Subcutaneous adipose tissue (tissue), 4 donors: Measurements from ENCODE around the gene AGPAT3. TPM values are rescaled to one million over a fixed set of nuclear protein-coding genes. Genes with fewer than 3 reads are reported as not detected.

Experiments used
- total RNA-seq, 4 donors: library from RNA; depleted of rRNA; stranded (reverse); fragments of >200 nt; gene quantifications; one replicate each; pipeline ENCODE4 v1.1.0, GENCODE V29; 2016
- TF ChIP-seq, protein P1 (sequence below): fragments of 450-650 bp; IDR thresholded peaks from one replicate; pipeline ENCODE4 v1.5.1; 2016; ENCODE audit warnings: low read depth, mild to moderate bottlenecking, control low read depth, antibody characterized with exemption, moderate library complexity

The AGPAT3 gene
- total RNA-seq, 4 donors from 2014 or later = 29.7 to 66.5 (median 33.8) TPM

DNA sequence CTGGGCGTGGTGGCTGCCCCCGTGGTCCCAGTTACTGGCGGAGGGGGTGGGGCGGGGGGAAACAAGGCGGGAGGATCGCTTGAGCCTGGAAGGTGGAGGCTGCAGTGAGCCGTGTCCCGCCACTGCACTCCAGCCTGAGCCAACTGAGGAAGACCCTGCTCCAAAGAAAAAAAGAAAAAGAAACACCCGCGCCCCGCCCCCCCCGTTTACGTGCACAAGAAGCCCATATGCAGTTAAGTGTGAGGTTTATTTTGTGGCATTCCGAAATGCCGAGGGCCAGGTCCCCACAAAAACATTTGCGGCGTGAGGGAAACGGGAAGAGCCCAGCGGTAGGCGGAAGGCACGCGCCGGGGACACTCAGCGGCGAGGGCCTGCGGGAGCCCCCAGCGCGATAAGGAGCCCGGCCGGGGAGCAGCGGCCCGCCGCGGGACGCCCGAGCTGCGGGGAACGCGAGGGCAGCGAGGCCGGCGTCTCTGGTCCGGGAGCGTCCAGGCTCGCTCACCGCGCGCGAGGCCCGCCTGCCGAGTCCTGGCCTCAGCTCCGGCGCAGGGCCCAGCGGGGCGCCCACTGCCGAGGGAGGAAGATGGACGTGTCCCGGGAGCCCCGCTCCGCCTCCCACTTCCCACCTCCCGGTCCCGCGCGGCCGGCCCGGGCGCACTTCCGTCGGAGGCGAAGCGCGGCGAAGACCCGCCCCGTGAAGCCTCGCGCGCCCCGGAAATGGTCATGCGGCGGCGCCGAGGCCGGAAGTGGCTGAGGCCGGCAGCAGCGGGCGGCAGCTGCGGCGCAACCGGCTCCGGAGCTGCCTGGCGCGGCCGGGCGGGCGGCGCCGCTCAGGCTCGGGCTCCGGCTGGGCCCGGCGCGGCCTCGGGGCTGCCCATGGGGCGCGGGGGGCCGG is 146.8 kb downstream of the AGPAT3 start, which contains the start of gene TRAPPC10:
TRAPPC10 (plus strand) TSS at position 731 of the 895 bp plus-strand sequence. CDS start 185 bp downstream, outside the sequence.
- TF ChIP-seq, protein P1, sequence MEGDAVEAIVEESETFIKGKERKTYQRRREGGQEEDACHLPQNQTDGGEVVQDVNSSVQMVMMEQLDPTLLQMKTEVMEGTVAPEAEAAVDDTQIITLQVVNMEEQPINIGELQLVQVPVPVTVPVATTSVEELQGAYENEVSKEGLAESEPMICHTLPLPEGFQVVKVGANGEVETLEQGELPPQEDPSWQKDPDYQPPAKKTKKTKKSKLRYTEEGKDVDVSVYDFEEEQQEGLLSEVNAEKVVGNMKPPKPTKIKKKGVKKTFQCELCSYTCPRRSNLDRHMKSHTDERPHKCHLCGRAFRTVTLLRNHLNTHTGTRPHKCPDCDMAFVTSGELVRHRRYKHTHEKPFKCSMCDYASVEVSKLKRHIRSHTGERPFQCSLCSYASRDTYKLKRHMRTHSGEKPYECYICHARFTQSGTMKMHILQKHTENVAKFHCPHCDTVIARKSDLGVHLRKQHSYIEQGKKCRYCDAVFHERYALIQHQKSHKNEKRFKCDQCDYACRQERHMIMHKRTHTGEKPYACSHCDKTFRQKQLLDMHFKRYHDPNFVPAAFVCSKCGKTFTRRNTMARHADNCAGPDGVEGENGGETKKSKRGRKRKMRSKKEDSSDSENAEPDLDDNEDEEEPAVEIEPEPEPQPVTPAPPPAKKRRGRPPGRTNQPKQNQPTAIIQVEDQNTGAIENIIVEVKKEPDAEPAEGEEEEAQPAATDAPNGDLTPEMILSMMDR = no peak

DNA sequence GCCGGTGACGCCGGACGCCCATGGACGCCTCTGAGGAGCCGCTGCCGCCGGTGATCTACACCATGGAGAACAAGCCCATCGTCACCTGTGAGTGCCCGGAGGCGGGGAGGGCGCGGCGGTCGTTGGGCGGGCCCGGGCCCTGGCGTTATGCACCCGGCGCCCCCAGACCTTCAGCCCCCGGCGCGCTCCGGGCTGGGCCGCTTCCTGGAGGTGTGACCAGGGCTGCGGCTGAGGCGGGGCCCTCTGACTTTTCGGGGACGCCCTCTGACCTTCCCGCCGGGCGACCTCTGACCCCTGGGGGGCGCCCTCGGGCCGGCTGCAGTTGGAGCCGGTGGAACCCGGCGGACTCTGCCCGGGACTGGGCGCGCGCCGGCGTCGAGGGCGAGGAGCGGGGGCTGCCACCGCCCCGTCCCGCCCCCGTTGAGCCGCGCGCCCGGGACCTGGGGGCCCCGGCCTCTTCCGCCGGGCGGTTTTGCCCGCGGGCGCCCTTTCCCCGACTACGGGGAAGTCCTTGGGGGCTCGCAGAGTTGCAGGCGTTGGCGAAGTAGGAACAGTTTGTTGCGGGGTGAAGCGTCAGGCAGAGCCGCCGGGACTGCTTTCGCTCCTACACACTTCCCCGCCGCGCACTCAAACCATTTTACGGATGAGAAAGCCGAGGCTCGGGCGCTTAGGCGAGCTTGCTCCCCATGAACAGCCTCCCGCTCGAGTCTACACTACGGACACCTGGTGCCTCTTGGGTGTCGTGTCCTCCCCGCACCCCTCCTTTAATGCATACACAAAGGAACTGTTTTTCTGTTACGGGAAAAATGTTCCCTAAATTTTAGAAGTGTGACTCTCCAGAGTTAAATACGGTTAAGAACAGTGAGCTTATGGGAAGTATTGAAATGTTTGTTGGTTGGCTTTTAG is 147.7 kb downstream of the AGPAT3 start:
- TF ChIP-seq, protein P1 = no peak

DNA sequence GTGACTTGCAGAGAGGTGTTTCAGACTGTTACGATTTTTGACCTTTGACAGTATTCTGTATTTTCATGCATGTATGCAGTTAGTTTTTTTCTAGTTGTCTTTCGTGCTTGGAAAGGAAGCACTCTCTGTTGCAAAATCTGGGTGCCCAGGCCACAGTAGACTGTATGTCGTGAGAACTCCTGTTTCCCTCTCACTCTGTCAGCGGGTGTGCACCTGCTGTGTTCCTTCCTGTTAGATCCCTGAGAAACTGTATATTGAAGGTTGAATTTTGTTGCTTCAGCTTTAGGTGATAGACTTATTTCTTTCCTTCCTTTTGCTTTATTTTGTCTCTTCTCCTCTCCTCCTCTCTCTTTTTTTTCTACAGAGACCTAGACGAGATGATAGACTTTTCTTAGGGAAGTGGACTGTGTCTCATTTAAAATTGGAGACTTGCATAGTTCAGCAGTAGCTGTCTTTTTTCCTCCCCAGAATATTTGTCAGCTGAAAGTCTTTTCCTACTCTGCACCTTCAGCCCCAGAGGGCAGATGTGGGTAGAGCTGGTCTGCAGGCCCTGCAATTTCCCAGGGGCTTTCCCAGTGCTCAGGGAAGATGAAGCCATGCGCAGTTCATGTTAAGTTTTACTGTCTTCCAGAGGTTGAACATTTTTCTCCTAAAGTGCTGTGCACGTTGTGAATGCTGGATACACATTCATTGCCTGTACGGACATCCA is 148.5 kb downstream of the AGPAT3 start:
- TF ChIP-seq, protein P1 = no peak

DNA sequence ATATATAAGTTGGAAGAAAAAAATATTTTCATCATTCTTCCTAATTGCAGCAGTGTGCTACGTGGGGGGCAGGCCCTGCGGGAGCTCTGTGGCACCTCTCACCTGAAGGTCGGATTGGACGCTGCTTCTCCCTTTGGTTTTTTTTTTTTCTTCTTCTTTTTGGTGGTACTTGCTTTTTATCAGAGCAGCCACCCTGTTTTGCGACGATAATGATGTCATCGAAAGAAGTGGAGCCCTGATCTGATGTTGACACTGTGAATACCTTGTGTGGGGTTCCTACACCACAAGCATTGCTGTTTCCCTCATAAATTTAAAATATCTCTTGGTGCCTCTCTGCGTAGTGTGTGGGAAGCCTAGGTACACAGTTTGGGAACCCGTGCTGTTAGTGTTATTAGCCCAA is 152.6 kb downstream of the AGPAT3 start:
- TF ChIP-seq, protein P1 = no peak

DNA sequence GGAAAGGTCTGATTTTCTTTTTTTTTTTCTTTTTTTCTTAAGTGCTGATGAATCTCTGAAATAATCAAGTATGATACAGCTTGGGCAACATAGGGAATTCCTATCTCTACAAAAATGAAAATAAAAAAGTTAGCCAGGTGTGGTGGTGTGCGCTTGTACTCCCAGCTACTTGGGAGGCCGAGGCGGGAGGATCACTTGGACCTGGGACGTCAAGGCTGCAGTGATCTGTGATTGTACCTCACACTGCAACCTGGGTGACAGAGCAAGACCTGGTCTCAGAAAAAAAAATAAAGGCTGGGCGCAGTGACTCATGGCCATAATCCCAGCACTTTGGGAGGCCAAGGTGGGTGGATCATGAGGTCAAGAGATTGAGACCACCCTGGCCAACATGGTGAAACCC is 153.1 kb downstream of the AGPAT3 start:
- TF ChIP-seq, protein P1 = no peak

DNA sequence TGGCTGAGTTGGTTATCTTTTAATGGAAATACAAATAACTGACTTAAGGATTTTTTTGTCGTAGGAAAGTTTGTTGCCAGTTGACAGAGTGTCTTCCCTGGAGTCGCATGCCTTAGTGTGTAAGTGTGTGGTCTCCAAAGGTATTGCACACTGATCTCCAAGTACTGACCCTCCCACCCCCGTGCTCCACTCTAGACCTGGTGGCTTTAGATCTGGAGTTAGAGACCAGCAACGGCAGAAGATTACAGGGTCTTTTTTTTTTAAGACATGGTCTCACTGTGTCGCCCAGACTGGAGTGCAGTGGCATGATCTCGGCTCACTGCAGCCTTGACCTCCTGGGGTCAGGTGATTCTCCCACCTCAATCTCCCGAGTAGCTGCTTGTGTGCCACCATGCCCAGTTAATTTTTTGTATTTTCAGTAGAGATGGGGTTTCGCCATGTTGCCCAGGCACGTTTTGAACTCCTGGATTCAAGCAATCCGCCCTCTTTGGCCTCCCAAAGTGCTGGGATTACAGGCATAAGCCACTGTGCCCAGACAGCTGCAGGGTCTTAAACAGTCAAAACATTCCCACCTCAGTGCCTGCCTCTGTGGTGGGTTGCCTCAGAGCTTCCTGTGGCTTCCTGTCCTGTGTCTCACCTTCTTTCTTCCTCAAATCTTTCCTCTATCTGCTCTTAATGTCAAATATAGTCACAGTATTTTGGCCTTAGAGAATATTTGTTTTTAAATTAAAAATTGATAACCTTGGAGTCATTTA is 154.0 kb downstream of the AGPAT3 start:
- TF ChIP-seq, protein P1 = no peak
